B cell (primary cell): ENCODE measurements around the gene CCDC171. TPM values are rescaled to one million over a fixed set of nuclear protein-coding genes. Genes with fewer than 3 reads are reported as not detected.

Source experiments
- ATAC-seq: fragments of 200-7000 bp; cut with Tn5 transposase; one replicate; pipeline ENCODE4 v1.10.0; 2021; ENCODE audit warnings: low read depth, mild to moderate bottlenecking, moderate number of reproducible peaks, moderate library complexity
- CTCF ChIA-PET: fragments of 350-600 bp; sonication (Branson Sonifier 250); formaldehyde crosslinking; loops from one replicate; lab custom pipeline; 2021; ENCODE audit warnings: antibody characterized with exemption, inconsistent platforms; lab: Charles Lee
- POLR2A ChIA-PET: fragments of 350-600 bp; sonication (Branson Sonifier 250); formaldehyde crosslinking; loops from one replicate; lab custom pipeline; 2021; ENCODE audit warnings: antibody characterized with exemption; lab: Charles Lee
- DNase-seq: peaks from one replicate; pipeline ENCODE4 v3.0.0; 2013
- H2AFZ ChIP-seq: 2 replicates; pipeline ENCODE4 v1.6.1; 2012; ENCODE audit warnings: mild to moderate bottlenecking, low read depth, low read length; ENCODE audit not compliant: insufficient read depth, poor library complexity, severe bottlenecking
- H3K27ac ChIP-seq, 2 donors: 1 replicate in 1 of 2; 2 replicates in 1 of 2; pipeline ENCODE4 v1.5.1; 2012 to 2013; ENCODE audit warnings: low read length in 2 of 2, mild to moderate bottlenecking in 2 of 2, moderate library complexity in 1 of 2
- H3K27me3 ChIP-seq, 4 experiments: fragments of 200-600 bp in 1 of 4; sonication (generic) in 1 of 4; replicated peaks in 1 of 4; 1 replicate in 2 of 4; 2 replicates in 2 of 4; pipeline versions ENCODE4 v1.6.1 to v1.7.0; 2013 to 2016; ENCODE audit warnings: low read length in 3 of 4, mild to moderate bottlenecking in 2 of 4, mixed read lengths in 1 of 4, moderate library complexity in 1 of 4; ENCODE audit not compliant: insufficient read depth in 4 of 4, control insufficient read depth in 3 of 4; ENCODE audit errors: control extremely low read depth in 1 of 4
- H3K36me3 ChIP-seq, 2 experiments: replicated peaks in 1 of 2; 1 replicate in 1 of 2; 2 replicates in 1 of 2; pipeline versions ENCODE4 v1.6.1 to v1.7.1; 2013; ENCODE audit warnings: low read length in 1 of 2; ENCODE audit not compliant: insufficient read depth in 2 of 2, control insufficient read depth in 1 of 2; ENCODE audit errors: control extremely low read depth in 1 of 2, extremely low read depth in 1 of 2
- H3K4me1 ChIP-seq, 2 donors: fragments of 200-600 bp in 1 of 2; sonication (generic) in 1 of 2; 1 replicate in 1 of 2; 2 replicates in 1 of 2; pipeline versions ENCODE4 v1.5.1 to v1.6.1; 2013 to 2017; ENCODE audit warnings: low read length in 2 of 2; ENCODE audit not compliant: control insufficient read depth in 2 of 2, insufficient read depth in 2 of 2
- H3K4me2 ChIP-seq: replicated peaks from 2 replicates; pipeline ENCODE3; 2012; ENCODE audit warnings: mild to moderate bottlenecking, low read depth, low read length; ENCODE audit not compliant: poor library complexity, severe bottlenecking
- H3K4me3 ChIP-seq, 5 experiments: fragments of 200-600 bp in 1 of 5; sonication (generic) in 1 of 5; 1 replicate in 3 of 5; 2 replicates in 2 of 5; pipeline versions ENCODE4 v1.5.1 to v1.7.0; 2011 to 2016; ENCODE audit warnings: low read length in 4 of 5, mild to moderate bottlenecking in 4 of 5, low read depth in 2 of 5, control low read depth in 1 of 5, moderate library complexity in 1 of 5; ENCODE audit not compliant: insufficient read depth in 1 of 5; ENCODE audit errors: control extremely low read depth in 1 of 5, extremely low read depth in 1 of 5
- H3K79me2 ChIP-seq: fragments of 200-600 bp; sonication (generic); one replicate; pipeline ENCODE4 v1.6.0; 2016; ENCODE audit warnings: low read length; ENCODE audit not compliant: control insufficient read depth, insufficient read depth
- H3K9ac ChIP-seq: fragments of 200-600 bp; sonication (generic); 2 replicates; pipeline ENCODE4 v1.6.1; 2017; ENCODE audit warnings: mild to moderate bottlenecking, low read length, moderate library complexity
- H3K9me3 ChIP-seq, 3 donors: one replicate each; pipeline versions ENCODE4 v1.6.1 to v1.7.1; 2013; ENCODE audit warnings: low read length in 2 of 3; ENCODE audit not compliant: control insufficient read depth in 2 of 3, insufficient read depth in 1 of 3; ENCODE audit errors: control extremely low read depth in 1 of 3
- H4K20me1 ChIP-seq: 2 replicates; pipeline ENCODE4 v1.6.0; 2012; ENCODE audit warnings: mild to moderate bottlenecking, low read length; ENCODE audit not compliant: insufficient read depth, control insufficient read depth, poor library complexity, severe bottlenecking
- H3K27ac Mint-ChIP-seq: one replicate; pipeline ENCODE4 v1.8.0; 2021; ENCODE audit warnings: mixed read lengths
- H3K27me3 Mint-ChIP-seq: one replicate; pipeline ENCODE4 v1.8.0; 2021; ENCODE audit warnings: mixed read lengths
- H3K4me1 Mint-ChIP-seq: one replicate; pipeline ENCODE4 v1.8.0; 2021; ENCODE audit warnings: mixed read lengths
- H3K4me3 Mint-ChIP-seq: one replicate; pipeline ENCODE4 v1.8.0; 2021; ENCODE audit warnings: mixed read lengths
- H3K9me3 Mint-ChIP-seq: one replicate; pipeline ENCODE4 v1.8.0; 2022; ENCODE audit warnings: mixed read lengths; ENCODE audit not compliant: insufficient read depth
- CTCF ChIP-seq: fragments of 200-600 bp; IDR thresholded peaks from one replicate; pipeline ENCODE4 v1.8.0; 2022; ENCODE audit warnings: antibody characterized with exemption, mild to moderate bottlenecking
- EZH2 ChIP-seq: IDR thresholded peaks from 2 replicates; pipeline ENCODE4 v1.6.1; 2012; ENCODE audit warnings: borderline replicate concordance, low read depth, mild to moderate bottlenecking, moderate library complexity, low read length; ENCODE audit not compliant: insufficient read depth, poor library complexity, severe bottlenecking
- WGBS: methylation state at CpG from one replicate; pipeline ENCODE4 v1.1.5; 2013; ENCODE audit warnings: missing lambda C conversion rate; ENCODE audit not compliant: insufficient coverage; 5-methylcytosine and 5-hydroxymethylcytosine counted together
- intact Hi-C: fragments of 100-400 bp; cut with micrococcal nuclease; formaldehyde crosslinking; loops from one replicate; pipeline ENCODE4 v1.10.0; 2022
- polyA plus RNA-seq: library from polyadenylated mRNA; depleted of rRNA; stranded (reverse); fragments of >200 nt; gene quantifications from 2 replicates; pipeline ENCODE4 v1.2.3, GENCODE V29; 2012
- total RNA-seq, 2 donors: library from RNA; stranded (reverse); fragments of 120-200 nt in 1 of 2; gene quantifications; 1 replicate in 1 of 2; 2 replicates in 1 of 2; pipeline versions ENCODE4 v1.2.3 to v1.2.4, GENCODE V29; 2013 to 2022

The CCDC171 gene
- total and polyA plus RNA-seq, 2 donors (not counting 1 experiment from before 2014, with no cell fraction given), result 0.22 to 6.3 TPM

GRCh38 chr9:15670246-15670645, 117.4 kb downstream of the CCDC171 start:
- no peak overlapping the region for H3K4me2 ChIP-seq
- no peak overlapping the region for H3K9ac ChIP-seq
- H3K4me3 ChIP-seq, result no peak overlapping the region
- H3K27me3 Mint-ChIP-seq, result no peaks in the 10 kb centered on the region
- no peak overlapping the region for H3K27ac Mint-ChIP-seq
- TF ChIP-seq CTCF (no peak), EZH2 (no peak)
- ATAC-seq (no peak), DNase-seq (no peak)
- no peaks in the 10 kb centered on the region for H3K36me3 ChIP-seq
- ChIA-PET CTCF (no interaction called here), POLR2A (no interaction called here)
- no peaks in the 10 kb centered on the region for H3K27me3 ChIP-seq
- H3K4me1 ChIP-seq, result no peaks in the 10 kb centered on the region
- H3K4me3 Mint-ChIP-seq, result no peak overlapping the region
- H3K9me3 ChIP-seq, result no peaks in the 10 kb centered on the region
- no peak overlapping the region for H2AFZ ChIP-seq
- intact Hi-C loops, result no loop called here
- H3K79me2 ChIP-seq, result no peaks in the 10 kb centered on the region
- no peaks in the 10 kb centered on the region for H3K9me3 Mint-ChIP-seq
- no peaks in the 10 kb centered on the region for H4K20me1 ChIP-seq
- H3K4me1 Mint-ChIP-seq, result no peaks in the 10 kb centered on the region
- H3K27ac ChIP-seq, result no peak overlapping the region

- Mint-ChIP-seq H3K27me3 (no peaks in the 10 kb centered on the region), H3K27ac (no peak overlapping the region), H3K9me3 (no peaks in the 10 kb centered on the region), H3K4me1 (no peaks in the 10 kb centered on the region), H3K4me3 (no peak overlapping the region)
- H3K9ac ChIP-seq, result no peak overlapping the region
- no peaks in the 10 kb centered on the region for H3K9me3 ChIP-seq
- H3K4me1 ChIP-seq, result no peaks in the 10 kb centered on the region
- no peak overlapping the region for H2AFZ ChIP-seq
- ChIA-PET CTCF (no interaction called here), POLR2A (no interaction called here)
- no peak overlapping the region for H3K4me3 ChIP-seq
- no peak overlapping the region for H3K4me2 ChIP-seq
- no peak for DNase-seq
- WGBS, result 92% methylated on average over 3 of the region's 7 CpGs
- intact Hi-C loops, result no loop called here
- no peaks in the 10 kb centered on the region for H3K27me3 ChIP-seq
- H4K20me1 ChIP-seq, result no peaks in the 10 kb centered on the region
- H3K27ac ChIP-seq, result no peak overlapping the region
- no peaks in the 10 kb centered on the region for H3K79me2 ChIP-seq
- TF ChIP-seq EZH2 (no peak), CTCF (no peak)
- no peak for ATAC-seq
- no peaks in the 10 kb centered on the region for H3K36me3 ChIP-seq
These were observed 118.1 kb downstream of the CCDC171 start for GRCh38 chr9:15670894-15671293.
